ENCODE measurements around the gene SNAPC2.

DNA sequence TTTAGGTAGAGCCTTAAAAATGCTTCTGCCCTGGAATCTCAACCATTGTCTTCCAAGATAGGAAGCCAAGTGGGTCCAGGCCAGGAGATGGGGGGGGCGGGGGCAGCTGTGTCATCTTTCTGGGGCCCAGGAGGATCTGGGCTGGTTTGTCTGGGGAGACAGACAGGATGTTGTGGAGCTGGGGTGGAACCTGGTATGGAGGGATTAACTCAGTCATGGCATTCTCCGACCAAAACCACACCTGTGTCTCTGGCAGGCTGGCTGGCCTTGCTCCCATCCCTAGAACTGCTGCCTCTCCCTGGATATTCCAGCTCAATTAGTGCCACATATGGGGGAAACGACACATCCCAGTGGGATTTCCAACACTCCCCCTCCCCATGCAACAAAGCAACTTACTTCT lies 19.2 kb upstream of the SNAPC2 start:
- TF ChIP-seq, protein P1, sequence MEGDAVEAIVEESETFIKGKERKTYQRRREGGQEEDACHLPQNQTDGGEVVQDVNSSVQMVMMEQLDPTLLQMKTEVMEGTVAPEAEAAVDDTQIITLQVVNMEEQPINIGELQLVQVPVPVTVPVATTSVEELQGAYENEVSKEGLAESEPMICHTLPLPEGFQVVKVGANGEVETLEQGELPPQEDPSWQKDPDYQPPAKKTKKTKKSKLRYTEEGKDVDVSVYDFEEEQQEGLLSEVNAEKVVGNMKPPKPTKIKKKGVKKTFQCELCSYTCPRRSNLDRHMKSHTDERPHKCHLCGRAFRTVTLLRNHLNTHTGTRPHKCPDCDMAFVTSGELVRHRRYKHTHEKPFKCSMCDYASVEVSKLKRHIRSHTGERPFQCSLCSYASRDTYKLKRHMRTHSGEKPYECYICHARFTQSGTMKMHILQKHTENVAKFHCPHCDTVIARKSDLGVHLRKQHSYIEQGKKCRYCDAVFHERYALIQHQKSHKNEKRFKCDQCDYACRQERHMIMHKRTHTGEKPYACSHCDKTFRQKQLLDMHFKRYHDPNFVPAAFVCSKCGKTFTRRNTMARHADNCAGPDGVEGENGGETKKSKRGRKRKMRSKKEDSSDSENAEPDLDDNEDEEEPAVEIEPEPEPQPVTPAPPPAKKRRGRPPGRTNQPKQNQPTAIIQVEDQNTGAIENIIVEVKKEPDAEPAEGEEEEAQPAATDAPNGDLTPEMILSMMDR (IDR thresholded peaks at IDR 0.05; ENCODE audit: low read length): no peak
- TF ChIP-seq EZH2 (IDR thresholded peaks at IDR 0.05; ENCODE audit: borderline replicate concordance, low read length): no peak
